Measurements from ENCODE around the gene FSCN2. TPM values are rescaled to one million over a fixed set of nuclear protein-coding genes. Genes with fewer than 3 reads are reported as not detected.

Gene FSCN2
- total and polyA plus RNA-seq, 12 donors, result 0.22 to 1.9 (median 0.72) TPM; not detected in 1

GRCh38 chr17:81511554-81511803 lies 16.7 kb upstream of the FSCN2 start:
- no peak for TF ChIP-seq POLR2A (IDR thresholded peaks at IDR 0.05)
- no peak for TF ChIP-seq CTCF (IDR thresholded peaks at IDR 0.05)
- intact Hi-C loops (cut with DNase I), result loop anchor here (10.0 kb wide), 1 partner anchor 93 kb away; no protein-coding TSS in a partner anchor
- Histone ChIP-seq H3K9me3 (replicated peaks in 1 of 3) (no peaks in the 10 kb centered on the region), H3K36me3 (replicated peaks in 1 of 2) (peaks cover 0 to 32% of the 10 kb centered on the region in 2 donors), H3K4me1 (replicated peaks in 1 of 2) (peaks cover 26 to 50% of the 10 kb centered on the region in 2 donors), H3K27ac (peak overlapping the region in 4 of 5 donors; percentile 24 to 99 (median 94)), H3K27me3 (no peaks in the 10 kb centered on the region), H3K4me3 (peak overlapping the region; percentile 48 to 95 (median 88))
- 1 to 4% (median 2%) methylated on average over 9 of the region's 9 CpGs for WGBS, 4 donors
- no peak for DNase-seq

GRCh38 chr17:81511804-81512561 lies 16.2 kb upstream of the FSCN2 start:
- WGBS, 4 donors, result 0 to 2% (median 0%) methylated on average over 8 to 62 of the region's 62 CpGs
- Histone ChIP-seq H3K36me3 (replicated peaks in 1 of 2) (peaks cover 0 to 32% of the 10 kb centered on the region in 2 donors), H3K4me1 (replicated peaks in 1 of 2) (peaks cover 28 to 53% of the 10 kb centered on the region in 2 donors), H3K27me3 (no peaks in the 10 kb centered on the region), H3K4me3 (peak overlapping the region; percentile 48 to 95 (median 88)), H3K27ac (peak overlapping the region; percentile 79 to 99 (median 88)), H3K9me3 (replicated peaks in 1 of 3) (no peaks in the 10 kb centered on the region)
- DNase-seq, result peak in 6 of 7 donors; percentile 50 to 73 (median 58)
- intact Hi-C loops (cut with DNase I), result loop anchor here (10.0 kb wide), 1 partner anchor 93 kb away; no protein-coding TSS in a partner anchor
- no peak for TF ChIP-seq CTCF (IDR thresholded peaks at IDR 0.05)
- peak in 1 of 2 donors; percentile 6 for TF ChIP-seq POLR2A (IDR thresholded peaks at IDR 0.05)

- peak; percentile 95 to 97 for TF ChIP-seq POLR2A (IDR thresholded peaks at IDR 0.05)
- TF ChIP-seq CTCF (IDR thresholded peaks at IDR 0.05), result no peak
- peak; percentile 93 to 97 (median 94) for DNase-seq
- H3K9me3 ChIP-seq (replicated peaks in 1 of 3), result no peaks in the 10 kb centered on the region
- peak within 1 kb of the TSS; percentile 48 to 95 (median 88) for H3K4me3 ChIP-seq
- peaks cover 0 to 32% of the 10 kb centered on the region in 2 donors for H3K36me3 ChIP-seq (replicated peaks in 1 of 2)
- intact Hi-C loops (cut with DNase I), result loop anchor here (10.0 kb wide), 1 partner anchor 92 kb away; no protein-coding TSS in a partner anchor
- H3K27ac ChIP-seq, result peak within 1 kb of the TSS; percentile 86 to 99 (median 88)
- peaks cover 28 to 53% of the 10 kb centered on the region in 2 donors for H3K4me1 ChIP-seq (replicated peaks in 1 of 2)
- H3K27me3 ChIP-seq, result no peaks in the 10 kb centered on the region
- WGBS, 4 donors, result 0 to 3% (median 2%) methylated on average over 17 to 111 of the region's 111 CpGs
Observed at GRCh38 chr17:81512562-81513371, 15.4 kb upstream of the FSCN2 start, which contains the start of gene ACTG1. Gene ACTG1 (minus strand): TSS chr17:81512799. CDS start chr17:81512354, 445 bp downstream.

- H3K4me3 ChIP-seq, result peak overlapping the region in 3 of 4 donors; percentile 38 to 92 (median 56)
- TF ChIP-seq POLR2A (IDR thresholded peaks at IDR 0.05) (no peak), CTCF (IDR thresholded peaks at IDR 0.05) (no peak)
- DNase-seq, result peak; percentile 58 to 82 (median 66)
- no peaks in the 10 kb centered on the region for H3K27me3 ChIP-seq
- H3K27ac ChIP-seq, result peak overlapping the region; percentile 86 to 99 (median 87)
- H3K36me3 ChIP-seq (replicated peaks in 1 of 2), result peaks cover 0 to 32% of the 10 kb centered on the region in 2 donors
- 6 to 11% (median 9%) methylated on average over 9 to 23 of the region's 23 CpGs for WGBS, 4 donors
- peaks cover 28 to 56% of the 10 kb centered on the region in 2 donors for H3K4me1 ChIP-seq (replicated peaks in 1 of 2)
- no peaks in the 10 kb centered on the region for H3K9me3 ChIP-seq (replicated peaks in 1 of 3)
- intact Hi-C loops (cut with DNase I), result loop anchor here (10.0 kb wide), 1 partner anchor 91 kb away; no protein-coding TSS in a partner anchor
Observed at GRCh38 chr17:81513372-81513752, 14.8 kb upstream of the FSCN2 start.
